Left renal pelvis (tissue), 4 donors: ENCODE results near the gene KIAA1755. TPM values are rescaled to one million over a fixed set of nuclear protein-coding genes. Genes with fewer than 3 reads are reported as not detected.

Experiments
- DNase-seq, 4 donors: peaks; one replicate each; pipeline ENCODE4 v3.0.0-alpha.2; 2013; ENCODE audit warnings: low read depth in 4 of 4, low spot score in 3 of 4
- polyA plus RNA-seq, 4 donors: library from polyadenylated mRNA; unstranded; fragments of 120-200 nt; gene quantifications; one replicate each; pipeline ENCODE4 v1.2.1, GENCODE V29; 2013; ENCODE audit not compliant: insufficient read length in 4 of 4

The KIAA1755 gene, protein sequence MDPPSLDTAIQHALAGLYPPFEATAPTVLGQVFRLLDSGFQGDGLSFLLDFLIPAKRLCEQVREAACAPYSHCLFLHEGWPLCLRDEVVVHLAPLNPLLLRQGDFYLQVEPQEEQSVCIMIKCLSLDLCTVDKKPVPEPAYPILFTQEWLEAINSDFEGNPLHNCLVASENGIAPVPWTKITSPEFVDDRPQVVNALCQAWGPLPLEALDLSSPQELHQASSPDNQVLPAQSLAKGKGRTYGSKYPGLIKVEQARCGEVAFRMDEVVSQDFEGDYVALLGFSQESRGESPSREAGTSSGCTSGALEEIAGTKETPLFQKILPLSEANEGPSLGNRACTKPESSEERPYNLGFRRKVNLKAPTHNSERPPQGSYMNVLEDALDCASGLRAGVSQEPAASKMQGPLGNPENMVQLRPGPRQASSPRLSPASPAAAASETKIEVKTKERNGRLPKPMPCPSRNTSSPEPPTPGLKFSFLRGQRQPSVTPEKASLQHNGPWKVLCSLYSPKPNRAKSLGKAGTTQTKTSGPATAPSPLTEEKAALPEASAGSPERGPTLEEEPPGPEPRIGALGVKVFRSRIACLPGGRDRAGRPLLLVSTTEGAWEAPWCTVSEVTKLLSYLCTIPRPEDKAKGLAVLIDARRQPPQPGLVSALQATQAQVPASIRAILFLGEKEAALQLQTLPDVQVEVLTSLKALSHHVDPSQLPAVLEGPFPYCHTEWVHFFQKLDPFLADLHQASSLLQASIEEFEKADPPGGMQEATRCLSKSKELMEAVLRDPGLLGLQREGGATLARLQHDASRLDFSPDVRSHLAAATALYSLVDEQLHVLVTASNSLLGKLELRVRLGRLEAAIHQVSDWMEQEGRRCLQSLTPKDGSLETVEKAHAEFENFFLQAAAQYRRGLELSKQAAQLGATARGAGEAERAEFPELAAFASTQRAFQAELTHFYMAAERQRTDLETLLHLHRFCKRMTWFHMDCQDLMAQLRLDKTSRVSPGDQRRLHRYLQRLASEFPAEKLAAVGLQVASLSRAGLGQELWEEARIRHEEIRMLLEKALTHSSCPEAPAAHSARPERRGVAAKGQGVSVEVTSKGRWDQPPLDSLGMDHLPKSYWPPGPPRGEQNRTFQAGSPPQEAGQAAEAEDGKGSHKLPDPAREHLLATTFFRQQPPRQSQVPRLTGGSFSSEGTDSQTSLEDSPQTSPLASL
- 10 to 100 TPM in 1 of 4 donors, 1 to 10 TPM in 3; 3.8 to 19.0 (median 4.5) TPM for polyA plus RNA-seq

DNA sequence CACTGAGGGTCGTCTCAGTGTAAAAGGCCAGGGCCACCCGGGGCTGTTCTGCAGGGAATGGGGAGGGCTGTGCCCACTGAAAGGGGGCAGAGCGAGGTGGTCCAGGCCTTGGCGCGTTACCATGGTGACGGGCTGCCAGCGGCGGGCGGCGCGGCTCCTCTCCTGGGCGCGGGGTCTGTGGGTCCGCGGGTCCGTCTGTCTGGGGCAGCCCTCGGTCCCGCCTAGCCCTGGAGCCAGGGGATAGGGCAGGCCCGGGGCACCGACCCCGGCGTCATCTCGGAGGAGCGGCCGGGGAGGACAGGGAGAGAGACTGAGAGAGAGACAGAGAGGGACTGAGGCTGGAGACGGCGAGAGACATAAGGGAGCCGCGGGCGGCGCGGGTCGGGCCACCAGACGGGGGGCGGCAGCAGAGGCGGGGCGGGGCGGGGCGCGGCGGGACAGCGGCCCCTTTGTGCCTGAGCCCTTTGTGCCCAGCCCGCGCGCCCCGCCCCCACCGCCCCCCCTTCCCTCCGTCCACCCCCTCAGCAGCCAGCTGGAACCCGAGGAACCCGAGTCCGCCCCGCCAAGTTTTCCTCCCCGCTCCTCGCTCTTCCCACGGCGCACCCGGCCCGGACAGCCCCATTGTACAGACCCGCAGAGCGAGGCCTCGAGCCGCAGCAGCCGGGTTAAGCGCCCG lies at the start of gene KIAA1755:
Gene KIAA1755, minus strand, starts transcription at position 358 of the 676 bp plus-strand sequence. Its CDS starts 235 bp downstream, at position 123.
- no peak for DNase-seq

DNA sequence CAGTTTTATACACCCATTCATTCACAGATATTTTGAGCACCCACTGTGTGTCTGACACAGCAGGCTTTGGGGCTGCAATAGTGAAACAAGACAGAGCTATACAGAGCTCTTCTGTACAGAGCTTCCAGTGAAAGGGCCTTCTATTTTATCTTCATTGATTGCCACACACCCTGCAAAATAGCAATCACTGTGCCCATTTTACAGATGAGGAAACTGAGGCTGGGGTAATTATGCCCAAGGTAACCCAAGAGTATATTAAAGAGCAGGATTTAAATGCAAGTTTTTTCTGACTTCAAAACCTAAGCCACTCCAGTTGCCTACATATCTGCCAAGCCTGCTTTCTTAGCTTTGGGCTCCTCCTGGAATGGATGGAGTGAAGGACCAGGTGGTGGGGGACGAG lies 47.9 kb upstream of the KIAA1755 start:
- DNase-seq, result no peak

- DNase-seq, result no peak
These were observed 47.5 kb upstream of the KIAA1755 start for GRCh38 chr20:38308047-38308438.

- no peak for DNase-seq
These were observed 47.0 kb upstream of the KIAA1755 start for GRCh38 chr20:38307371-38308046.

GRCh38 chr20:38306379-38306778 lies 45.8 kb upstream of the KIAA1755 start:
- DNase-seq, result no peak

- DNase-seq, result no peak
These were observed 45.0 kb upstream of the KIAA1755 start for GRCh38 chr20:38305541-38305940.

- no peak for DNase-seq
These were observed 44.4 kb upstream of the KIAA1755 start for GRCh38 chr20:38304845-38305447.

GRCh38 chr20:38303908-38304379 lies 43.4 kb upstream of the KIAA1755 start, which contains the start of gene BPI:
TSS of gene BPI (plus strand) at chr20:38304156. CDS start at chr20:38304224, 68 bp downstream.
- no peak for DNase-seq

GRCh38 chr20:38302786-38303185 lies 42.3 kb upstream of the KIAA1755 start:
- DNase-seq, result no peak

GRCh38 chr20:38301309-38301708 lies 40.8 kb upstream of the KIAA1755 start:
- no peak for DNase-seq

GRCh38 chr20:38300438-38300837 lies 39.9 kb upstream of the KIAA1755 start:
- DNase-seq, result no peak

DNA sequence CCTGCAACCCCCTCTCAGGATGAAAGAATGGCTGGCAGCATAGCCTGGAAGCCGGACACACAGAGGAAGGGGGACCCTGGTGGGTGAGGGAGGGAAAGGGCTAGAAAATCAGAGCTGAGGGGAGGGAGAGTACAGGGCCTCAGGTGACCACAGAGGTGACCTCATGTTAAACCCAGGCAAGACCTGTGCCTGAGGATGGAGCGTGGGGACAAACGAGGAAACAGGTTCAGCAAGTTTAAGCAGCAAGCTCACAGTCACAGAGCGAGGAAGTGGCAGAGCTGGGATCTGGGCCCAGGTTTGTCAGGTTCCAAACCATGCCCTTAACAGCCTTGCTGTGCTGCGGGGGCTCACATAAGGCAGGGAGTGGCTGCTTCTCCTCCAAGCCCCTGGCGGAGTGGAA lies 39.4 kb upstream of the KIAA1755 start:
- DNase-seq, result no peak

DNA sequence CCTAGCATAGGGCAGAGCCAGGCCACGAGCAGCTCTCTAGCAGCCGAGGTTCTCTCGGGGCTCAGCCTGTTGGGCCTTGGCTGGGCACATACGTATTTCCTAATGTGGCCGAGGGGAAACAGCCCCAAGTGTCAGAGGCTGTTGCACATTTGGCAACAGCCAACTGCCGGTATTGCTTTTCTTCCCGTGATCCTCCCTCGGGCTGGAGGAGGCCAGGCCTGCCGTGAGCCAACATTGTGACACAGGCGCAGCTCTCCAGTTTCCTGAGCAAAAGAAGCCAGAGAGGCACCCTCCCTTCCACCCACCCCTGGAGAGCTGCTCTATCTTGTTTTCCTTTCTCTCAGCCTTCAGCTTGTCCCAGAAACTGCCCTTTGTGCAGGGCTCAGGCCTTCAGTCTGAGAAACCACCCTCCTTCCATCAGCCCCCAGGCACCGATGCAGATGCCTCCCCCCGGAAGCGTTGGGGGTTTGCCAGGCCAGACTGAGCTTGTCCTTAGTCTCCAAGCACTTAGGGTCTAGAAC lies 38.3 kb upstream of the KIAA1755 start:
- no peak for DNase-seq

- no peak for DNase-seq
These were observed 37.6 kb upstream of the KIAA1755 start for GRCh38 chr20:38297916-38298674.

DNA sequence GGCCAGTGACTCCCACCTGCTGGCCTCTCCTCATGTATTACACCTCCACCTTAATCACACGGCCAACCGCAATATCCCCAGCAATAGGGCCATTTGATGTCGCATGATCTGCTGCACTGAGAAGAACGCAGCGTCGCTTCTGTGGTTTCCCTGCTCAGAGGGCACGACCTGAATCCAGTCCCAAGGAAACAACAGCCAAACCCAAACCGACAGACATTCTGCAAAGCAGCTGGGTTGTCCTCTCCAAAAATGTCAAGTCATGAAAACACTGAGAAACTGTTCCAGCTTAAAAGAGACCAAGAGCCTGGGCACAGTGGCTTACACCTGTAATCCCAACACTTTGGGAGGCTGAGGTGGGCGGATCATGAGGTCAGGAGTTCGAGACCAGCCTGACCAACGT lies 35.9 kb upstream of the KIAA1755 start:
- no peak for DNase-seq

DNA sequence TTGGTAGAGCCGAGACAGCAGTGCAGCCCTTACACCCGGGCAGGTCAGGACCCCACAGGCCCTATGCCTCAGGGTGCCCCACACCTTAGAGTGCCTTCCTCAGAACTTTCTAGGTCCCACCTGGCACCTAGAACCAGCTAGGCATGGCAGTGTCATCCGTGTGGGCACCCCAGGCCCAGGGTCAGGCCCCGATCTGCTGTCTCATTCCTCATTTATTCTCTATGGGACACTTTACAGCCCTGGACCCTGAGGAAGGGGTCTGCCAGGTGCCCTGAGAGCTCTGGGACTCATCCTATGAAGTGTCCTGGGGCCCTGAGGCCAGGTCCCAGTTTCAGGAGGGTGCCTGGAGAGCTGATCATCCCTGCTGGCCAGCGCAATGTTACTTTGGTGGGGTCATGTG lies 35.3 kb upstream of the KIAA1755 start:
- DNase-seq, result no peak

- no peak for DNase-seq
These were observed 33.6 kb upstream of the KIAA1755 start for GRCh38 chr20:38294076-38294591.

- no peak for DNase-seq
These were observed 33.0 kb upstream of the KIAA1755 start for GRCh38 chr20:38293491-38294065.
